ENCODE results near the gene L3MBTL4.

GRCh38 chr18:5964108-5964507 is 450.6 kb downstream of the L3MBTL4 start:
- TF ChIP-seq CTCF (IDR thresholded peaks at IDR 0.05 in 4 of 5, conservative IDR thresholded peaks at IDR 0.05 in 1 of 5) (no peak), POLR2A (IDR thresholded peaks at IDR 0.05) (no peak)

Data from gastrocnemius medialis (tissue), 4 donors.